Measurements from ENCODE around the gene CD28. TPM values are rescaled to one million over a fixed set of nuclear protein-coding genes. Genes with fewer than 3 reads are reported as not detected.
A peak's percentile ranks its signal among the peaks of the same experiment; 100 is the strongest.

Gene CD28
- total RNA-seq, 2 donors from 2014 or later = 174 to 177 TPM

- no peak for DNase-seq
- peak overlapping the region; percentile 6 for H3K27ac Mint-ChIP-seq
- no peak for ATAC-seq
- H3K9me3 ChIP-seq (ENCODE audit: control insufficient read depth, low read length, poor library complexity, severe bottlenecking) = no peaks in the 10 kb centered on the region
- H3K36me3 Mint-ChIP-seq (ENCODE audit: low read depth) = no peaks in the 10 kb centered on the region
- H3K4me3 Mint-ChIP-seq = no peak overlapping the region
- H3K27me3 Mint-ChIP-seq = no peaks in the 10 kb centered on the region
- H3K4me1 Mint-ChIP-seq = peaks cover under 1% of the 10 kb centered on the region
Observed at GRCh38 chr2:203675086-203675485, 31.4 kb upstream of the CD28 start.

DNA sequence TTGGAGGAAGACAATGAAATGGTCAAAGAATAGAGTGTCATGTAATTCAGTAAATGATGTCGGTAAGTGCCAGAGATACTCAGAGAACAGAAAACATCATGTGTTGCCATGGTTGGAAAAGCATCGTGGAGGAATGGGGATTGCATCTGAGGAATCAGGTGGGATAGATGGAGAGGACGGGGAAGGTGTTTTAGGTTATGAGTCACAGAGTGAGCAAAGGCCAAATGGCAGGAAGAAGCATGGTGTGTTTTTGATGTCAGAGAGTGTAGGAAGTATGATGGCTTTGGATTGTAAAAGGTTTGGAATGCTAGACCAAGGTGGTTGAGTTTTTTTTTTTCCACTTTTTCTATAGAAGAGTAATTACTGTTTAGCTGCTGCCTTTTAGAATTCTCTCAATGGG lies 27.5 kb upstream of the CD28 start:
- H3K27ac Mint-ChIP-seq = no peak overlapping the region
- no peaks in the 10 kb centered on the region for H3K36me3 Mint-ChIP-seq (ENCODE audit: low read depth)
- H3K4me1 Mint-ChIP-seq = peaks cover 9% of the 10 kb centered on the region
- ATAC-seq (no peak), DNase-seq (no peak)
- no peaks in the 10 kb centered on the region for H3K27me3 Mint-ChIP-seq
- H3K9me3 ChIP-seq (ENCODE audit: control insufficient read depth, low read length, poor library complexity, severe bottlenecking) = no peaks in the 10 kb centered on the region
- no peak overlapping the region for H3K4me3 Mint-ChIP-seq

DNA sequence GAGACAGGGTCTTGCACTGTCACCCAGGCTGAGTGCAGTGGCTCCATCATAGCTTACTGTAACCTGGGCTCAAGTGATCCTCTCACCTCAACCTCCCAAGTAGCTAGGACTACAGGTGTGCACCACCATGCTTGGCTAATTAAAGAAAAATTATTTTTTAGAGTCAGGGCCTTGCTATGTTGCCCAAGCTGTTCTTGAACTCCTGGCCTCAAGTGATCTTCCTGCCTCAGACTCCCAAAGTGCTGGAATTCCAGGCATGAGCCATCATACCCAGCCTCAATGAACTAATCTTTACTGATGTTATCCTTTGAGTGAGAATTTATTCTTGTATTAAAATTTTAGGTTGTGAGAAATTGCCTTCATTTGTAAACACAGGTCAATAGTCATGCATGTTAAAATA lies 27.0 kb upstream of the CD28 start:
- no peak overlapping the region for H3K27ac Mint-ChIP-seq
- no peak for ATAC-seq
- no peaks in the 10 kb centered on the region for H3K27me3 Mint-ChIP-seq
- H3K9me3 ChIP-seq (ENCODE audit: control insufficient read depth, low read length, poor library complexity, severe bottlenecking) = no peaks in the 10 kb centered on the region
- no peak for DNase-seq
- H3K4me1 Mint-ChIP-seq = peaks cover 9% of the 10 kb centered on the region
- no peak overlapping the region for H3K4me3 Mint-ChIP-seq
- no peaks in the 10 kb centered on the region for H3K36me3 Mint-ChIP-seq (ENCODE audit: low read depth)

- H3K4me1 Mint-ChIP-seq = peaks cover 9% of the 10 kb centered on the region
Observed at GRCh38 chr2:203681978-203682377, 24.5 kb upstream of the CD28 start.

DNA sequence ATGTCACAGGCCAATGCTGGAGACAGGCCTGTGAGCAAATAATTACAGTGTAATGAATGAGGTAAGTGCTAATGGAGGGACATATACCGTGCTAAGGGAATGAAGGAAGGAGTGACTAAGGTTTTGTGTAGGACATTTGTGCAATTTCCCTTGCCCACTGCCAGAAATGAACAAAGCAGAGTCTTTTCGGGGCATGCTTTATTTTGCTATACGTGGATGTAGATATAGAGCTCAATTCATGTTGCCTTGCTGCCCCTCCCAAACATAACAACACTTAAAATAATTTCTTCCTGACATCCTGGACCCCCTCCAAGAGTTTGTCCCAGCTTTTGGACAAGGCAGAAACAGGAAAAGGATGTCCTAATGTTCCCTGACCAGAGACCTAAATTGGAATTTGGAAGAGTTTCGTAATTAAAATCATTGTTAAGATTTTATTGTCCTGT lies 23.7 kb upstream of the CD28 start:
- H3K27me3 Mint-ChIP-seq = no peaks in the 10 kb centered on the region
- no peak for ATAC-seq
- no peaks in the 10 kb centered on the region for H3K9me3 ChIP-seq (ENCODE audit: control insufficient read depth, low read length, poor library complexity, severe bottlenecking)
- no peak overlapping the region for H3K27ac Mint-ChIP-seq
- DNase-seq = no peak
- no peaks in the 10 kb centered on the region for H3K36me3 Mint-ChIP-seq (ENCODE audit: low read depth)
- H3K4me1 Mint-ChIP-seq = peaks cover 9% of the 10 kb centered on the region
- H3K4me3 Mint-ChIP-seq = no peak overlapping the region

More at GRCh38 chr2:203681978-203682377, 24.5 kb upstream of the CD28 start:
- no peaks in the 10 kb centered on the region for H3K9me3 ChIP-seq (ENCODE audit: control insufficient read depth, low read length, poor library complexity, severe bottlenecking)
- no peaks in the 10 kb centered on the region for H3K27me3 Mint-ChIP-seq
- DNase-seq (no peak), ATAC-seq (no peak)
- H3K4me3 Mint-ChIP-seq = no peak overlapping the region
- no peak overlapping the region for H3K27ac Mint-ChIP-seq
- H3K36me3 Mint-ChIP-seq (ENCODE audit: low read depth) = no peaks in the 10 kb centered on the region

DNA sequence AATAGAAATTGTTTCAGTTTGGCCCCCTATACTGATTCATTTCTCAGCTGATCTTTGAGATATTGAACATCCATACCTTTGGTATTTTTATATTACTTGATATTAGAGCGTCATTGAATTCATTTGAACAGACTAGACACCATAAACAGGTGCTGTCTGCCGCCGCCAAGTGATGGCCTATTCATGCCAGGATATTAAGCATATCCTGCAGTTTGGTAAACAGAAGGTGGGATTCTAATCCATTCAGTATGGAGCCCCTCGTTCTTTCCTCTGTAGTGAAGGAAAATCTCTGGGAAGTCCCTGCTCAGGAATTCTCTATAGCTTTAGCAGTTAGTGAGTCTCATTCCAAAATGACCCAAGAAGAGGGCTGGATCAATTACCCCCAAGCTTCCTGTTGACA lies 23.0 kb upstream of the CD28 start:
- Mint-ChIP-seq H3K27ac (no peak overlapping the region), H3K4me1 (peaks cover 9% of the 10 kb centered on the region), H3K4me3 (no peak overlapping the region), H3K27me3 (no peaks in the 10 kb centered on the region), H3K36me3 (ENCODE audit: low read depth) (no peaks in the 10 kb centered on the region)
- DNase-seq (no peak), ATAC-seq (no peak)
- no peaks in the 10 kb centered on the region for H3K9me3 ChIP-seq (ENCODE audit: control insufficient read depth, low read length, poor library complexity, severe bottlenecking)

GRCh38 chr2:203683932-203684556 lies 22.4 kb upstream of the CD28 start:
- H3K4me1 Mint-ChIP-seq = peaks cover 9% of the 10 kb centered on the region
- no peak overlapping the region for H3K27ac Mint-ChIP-seq
- H3K27me3 Mint-ChIP-seq = no peaks in the 10 kb centered on the region
- ATAC-seq = peak; percentile 61
- H3K4me3 Mint-ChIP-seq = no peak overlapping the region
- H3K36me3 Mint-ChIP-seq (ENCODE audit: low read depth) = no peaks in the 10 kb centered on the region
- H3K9me3 ChIP-seq (ENCODE audit: control insufficient read depth, low read length, poor library complexity, severe bottlenecking) = no peaks in the 10 kb centered on the region
- no peak for DNase-seq

DNA sequence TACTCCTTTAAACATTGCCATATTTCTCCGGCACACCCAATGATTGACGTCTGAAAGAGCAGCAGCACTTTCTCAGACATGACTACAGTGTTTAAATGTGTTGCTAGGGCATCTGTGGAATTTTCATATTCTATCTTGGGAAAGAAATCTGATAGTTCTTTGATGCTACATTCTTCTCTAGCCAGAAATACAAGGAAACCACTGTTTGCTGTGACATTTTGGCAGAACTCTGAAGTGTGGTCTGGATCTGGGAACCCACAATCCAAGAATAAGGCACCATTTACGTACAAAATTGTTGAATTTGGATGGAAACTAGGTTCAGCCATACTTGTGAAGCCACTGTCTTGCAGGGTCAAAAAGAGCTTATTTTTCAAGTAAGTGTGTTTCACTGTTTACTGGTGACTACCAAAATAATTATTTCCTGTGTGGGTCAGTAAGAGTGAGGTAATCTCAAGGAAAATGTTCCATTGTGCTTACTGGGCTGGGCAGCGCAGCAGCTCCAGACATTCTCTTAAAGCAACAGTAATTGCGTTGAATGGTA lies 21.3 kb upstream of the CD28 start:
- no peak for DNase-seq
- Mint-ChIP-seq H3K36me3 (ENCODE audit: low read depth) (no peaks in the 10 kb centered on the region), H3K4me3 (no peak overlapping the region), H3K4me1 (peaks cover 7% of the 10 kb centered on the region), H3K27ac (no peak overlapping the region), H3K27me3 (no peaks in the 10 kb centered on the region)
- ATAC-seq = no peak
- H3K9me3 ChIP-seq (ENCODE audit: control insufficient read depth, low read length, poor library complexity, severe bottlenecking) = no peaks in the 10 kb centered on the region

DNA sequence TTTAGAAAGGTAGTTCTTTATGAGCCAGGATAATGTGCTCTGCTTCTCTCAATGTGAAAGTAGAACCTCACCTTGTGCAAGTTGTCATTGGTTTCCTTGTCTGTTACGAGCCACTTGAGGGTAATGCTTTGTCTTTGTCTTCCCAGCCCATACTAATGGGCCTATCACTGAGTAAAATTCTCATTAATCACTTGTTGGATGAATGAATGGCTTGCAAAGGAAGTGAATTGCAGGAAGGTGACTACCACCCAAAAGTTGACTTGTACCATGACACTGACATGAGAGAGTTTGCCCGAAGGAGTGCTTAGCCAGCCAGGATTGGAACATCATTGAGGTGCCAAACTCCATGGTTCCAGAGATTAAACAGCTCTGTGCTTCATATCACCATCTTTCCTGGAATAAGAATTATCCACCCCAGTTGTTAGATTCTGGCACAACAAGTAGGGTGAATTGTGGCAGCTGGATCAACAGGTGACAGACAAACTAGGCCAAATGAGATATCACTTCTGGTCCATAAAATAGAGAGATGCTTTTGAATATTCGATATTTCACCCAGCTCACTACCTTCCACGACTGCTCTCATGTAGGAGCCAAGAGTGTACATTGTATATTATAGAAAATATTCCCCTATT lies 20.5 kb upstream of the CD28 start:
- Mint-ChIP-seq H3K36me3 (ENCODE audit: low read depth) (no peaks in the 10 kb centered on the region), H3K4me3 (no peak overlapping the region), H3K4me1 (no peaks in the 10 kb centered on the region), H3K27me3 (no peaks in the 10 kb centered on the region), H3K27ac (no peak overlapping the region)
- DNase-seq = no peak
- H3K9me3 ChIP-seq (ENCODE audit: control insufficient read depth, low read length, poor library complexity, severe bottlenecking) = no peaks in the 10 kb centered on the region
- no peak for ATAC-seq

DNA sequence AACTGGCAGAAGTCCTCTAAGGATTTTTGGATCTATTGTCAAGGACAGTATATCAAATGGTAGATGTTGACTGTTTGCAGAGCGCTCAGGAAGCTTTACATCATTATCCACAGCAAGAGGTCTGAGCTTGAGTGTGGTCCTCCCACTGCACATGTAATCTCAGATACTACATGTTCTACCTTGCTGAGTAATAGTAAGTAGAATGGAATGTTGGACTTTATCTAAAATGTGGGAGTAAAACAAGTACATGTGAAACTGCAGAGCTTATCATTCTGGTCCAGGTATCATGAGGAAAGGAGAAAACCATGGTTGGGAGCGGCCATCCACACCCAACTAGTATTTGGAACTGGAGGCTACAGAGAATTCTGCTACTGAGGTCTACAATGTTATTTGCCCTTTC lies 19.3 kb upstream of the CD28 start:
- Mint-ChIP-seq H3K27me3 (no peaks in the 10 kb centered on the region), H3K4me3 (no peak overlapping the region), H3K4me1 (peaks cover 3% of the 10 kb centered on the region), H3K27ac (no peak overlapping the region), H3K36me3 (ENCODE audit: low read depth) (no peaks in the 10 kb centered on the region)
- ATAC-seq (no peak), DNase-seq (no peak)
- no peaks in the 10 kb centered on the region for H3K9me3 ChIP-seq (ENCODE audit: control insufficient read depth, low read length, poor library complexity, severe bottlenecking)

GRCh38 chr2:203688798-203689197 lies 17.6 kb upstream of the CD28 start:
- peak; percentile 33 for ATAC-seq
- H3K27me3 Mint-ChIP-seq = no peaks in the 10 kb centered on the region
- H3K27ac Mint-ChIP-seq = no peak overlapping the region
- H3K9me3 ChIP-seq (ENCODE audit: control insufficient read depth, low read length, poor library complexity, severe bottlenecking) = no peaks in the 10 kb centered on the region
- H3K4me1 Mint-ChIP-seq = peaks cover 3% of the 10 kb centered on the region
- no peak overlapping the region for H3K4me3 Mint-ChIP-seq
- no peak for DNase-seq
- no peaks in the 10 kb centered on the region for H3K36me3 Mint-ChIP-seq (ENCODE audit: low read depth)

DNA sequence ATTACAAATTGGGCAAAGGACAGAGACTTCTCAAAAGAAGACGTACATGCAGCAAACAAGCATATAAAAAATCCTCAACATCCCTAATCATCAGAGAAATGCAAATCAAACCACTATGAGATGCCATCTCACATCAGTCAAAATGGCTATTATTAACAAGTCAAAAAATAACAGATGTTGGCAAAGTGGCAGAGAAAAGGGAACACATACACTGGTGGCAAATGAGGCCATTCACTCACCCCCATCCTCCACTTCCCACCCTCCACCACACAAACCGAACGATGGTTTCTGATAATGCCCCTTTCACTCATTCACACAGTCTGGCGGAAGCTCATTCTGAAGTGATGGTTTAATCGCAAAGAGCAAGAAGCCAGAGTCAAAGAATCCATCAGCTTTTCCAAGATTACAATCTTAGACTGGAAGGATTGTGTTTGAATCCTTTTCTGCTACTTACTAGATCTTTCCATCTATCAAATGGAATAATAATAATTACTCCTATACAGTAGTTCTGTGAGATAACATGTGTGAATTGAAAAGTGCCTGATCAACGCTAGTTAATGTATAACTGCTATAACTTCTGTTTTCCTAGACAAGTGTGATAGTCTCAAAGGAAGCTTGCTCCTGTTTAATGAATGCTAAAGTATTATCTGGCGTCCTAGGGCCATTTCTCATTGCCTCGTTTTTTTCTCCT lies 16.9 kb upstream of the CD28 start:
- Mint-ChIP-seq H3K36me3 (ENCODE audit: low read depth) (no peaks in the 10 kb centered on the region), H3K4me1 (peaks cover 3% of the 10 kb centered on the region), H3K27ac (no peak overlapping the region), H3K27me3 (no peaks in the 10 kb centered on the region), H3K4me3 (no peak overlapping the region)
- no peaks in the 10 kb centered on the region for H3K9me3 ChIP-seq (ENCODE audit: control insufficient read depth, low read length, poor library complexity, severe bottlenecking)
- ATAC-seq = no peak
- no peak for DNase-seq

DNA sequence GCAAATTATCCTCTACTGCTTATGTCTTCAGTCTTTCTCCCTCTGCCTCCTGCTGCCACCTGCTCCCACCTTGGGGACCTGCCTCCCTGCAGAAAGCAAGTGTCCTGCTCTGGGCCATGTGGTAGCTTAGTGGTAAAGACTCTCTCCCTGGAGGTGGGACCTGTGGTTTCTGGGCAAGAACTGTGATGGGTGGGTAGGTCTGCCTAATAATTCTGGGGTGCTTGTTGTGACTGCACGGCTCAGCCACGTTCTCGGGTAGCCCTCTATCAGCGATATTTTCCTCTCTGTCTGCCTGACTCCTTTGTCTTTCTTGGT lies 16.4 kb upstream of the CD28 start:
- H3K36me3 Mint-ChIP-seq (ENCODE audit: low read depth) = no peaks in the 10 kb centered on the region

More for the DNA sequence above, 16.4 kb upstream of the CD28 start:
- no peak for DNase-seq
- no peaks in the 10 kb centered on the region for H3K27me3 Mint-ChIP-seq
- H3K27ac Mint-ChIP-seq = no peak overlapping the region
- H3K4me3 Mint-ChIP-seq = no peak overlapping the region
- ATAC-seq = no peak
- H3K4me1 Mint-ChIP-seq = peaks cover 3% of the 10 kb centered on the region
- no peaks in the 10 kb centered on the region for H3K9me3 ChIP-seq (ENCODE audit: control insufficient read depth, low read length, poor library complexity, severe bottlenecking)
